Measurements from ENCODE around the gene RHOB.

Gene RHOB

DNA sequence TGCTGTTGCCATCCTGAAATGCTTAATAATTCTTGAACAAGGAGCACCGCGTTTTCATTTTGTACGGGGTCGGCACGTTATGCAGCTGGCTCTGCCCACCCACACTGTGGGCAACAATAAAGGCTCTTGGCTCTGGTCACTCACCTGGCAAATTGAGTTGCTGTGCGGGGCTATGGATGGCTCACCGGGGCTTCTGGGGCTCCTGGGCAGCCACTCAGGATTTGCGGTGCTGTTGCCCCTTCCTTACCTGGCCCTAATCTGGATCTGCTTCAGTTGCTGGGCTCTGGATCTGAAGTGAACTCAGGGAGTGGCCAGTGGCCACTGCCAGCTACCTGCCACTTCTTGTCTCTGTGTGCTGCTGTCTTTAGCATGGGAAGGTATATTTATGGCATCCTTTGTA, 22.7 kb downstream of the RHOB start:
- H3K27ac ChIP-seq = no peak overlapping the region
- no peaks in the 10 kb centered on the region for H3K9me3 ChIP-seq
- no peaks in the 10 kb centered on the region for H3K4me1 ChIP-seq (ENCODE audit: control insufficient read depth in 1 of 2, insufficient read depth in 1 of 2, low read depth in 1 of 2, low read length in 1 of 2)
- no peaks in the 10 kb centered on the region for H3K36me3 ChIP-seq
- no peaks in the 10 kb centered on the region for H3K27me3 ChIP-seq
- H3K4me3 ChIP-seq (ENCODE audit: low read depth in 1 of 2, low read length in 1 of 2) = no peak overlapping the region
- TF ChIP-seq, protein P1, sequence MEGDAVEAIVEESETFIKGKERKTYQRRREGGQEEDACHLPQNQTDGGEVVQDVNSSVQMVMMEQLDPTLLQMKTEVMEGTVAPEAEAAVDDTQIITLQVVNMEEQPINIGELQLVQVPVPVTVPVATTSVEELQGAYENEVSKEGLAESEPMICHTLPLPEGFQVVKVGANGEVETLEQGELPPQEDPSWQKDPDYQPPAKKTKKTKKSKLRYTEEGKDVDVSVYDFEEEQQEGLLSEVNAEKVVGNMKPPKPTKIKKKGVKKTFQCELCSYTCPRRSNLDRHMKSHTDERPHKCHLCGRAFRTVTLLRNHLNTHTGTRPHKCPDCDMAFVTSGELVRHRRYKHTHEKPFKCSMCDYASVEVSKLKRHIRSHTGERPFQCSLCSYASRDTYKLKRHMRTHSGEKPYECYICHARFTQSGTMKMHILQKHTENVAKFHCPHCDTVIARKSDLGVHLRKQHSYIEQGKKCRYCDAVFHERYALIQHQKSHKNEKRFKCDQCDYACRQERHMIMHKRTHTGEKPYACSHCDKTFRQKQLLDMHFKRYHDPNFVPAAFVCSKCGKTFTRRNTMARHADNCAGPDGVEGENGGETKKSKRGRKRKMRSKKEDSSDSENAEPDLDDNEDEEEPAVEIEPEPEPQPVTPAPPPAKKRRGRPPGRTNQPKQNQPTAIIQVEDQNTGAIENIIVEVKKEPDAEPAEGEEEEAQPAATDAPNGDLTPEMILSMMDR (IDR thresholded peaks at IDR 0.05) = no peak

DNA sequence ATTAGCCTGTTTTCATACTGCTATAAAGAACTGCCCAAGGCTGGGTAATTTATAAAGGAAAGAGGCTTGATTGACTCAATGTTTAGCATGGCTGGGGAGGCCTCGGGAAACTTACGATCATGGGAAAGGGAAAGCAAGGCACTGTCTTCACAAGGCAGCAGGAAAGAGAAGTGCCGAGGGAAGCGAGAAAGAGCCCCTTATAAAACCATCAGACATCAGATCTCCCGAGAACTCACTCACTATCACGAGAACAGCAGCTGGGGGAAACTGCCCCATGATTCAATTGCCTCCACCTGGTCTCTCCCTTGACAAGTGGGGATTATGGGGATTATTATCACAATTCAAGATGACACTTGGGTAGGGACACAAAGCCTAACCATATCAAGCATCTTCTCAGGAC, 23.3 kb downstream of the RHOB start:
- Histone ChIP-seq H3K9me3 (no peaks in the 10 kb centered on the region), H3K27ac (no peak overlapping the region), H3K36me3 (no peaks in the 10 kb centered on the region), H3K4me1 (ENCODE audit: control insufficient read depth in 1 of 2, insufficient read depth in 1 of 2, low read depth in 1 of 2, low read length in 1 of 2) (no peaks in the 10 kb centered on the region), H3K4me3 (ENCODE audit: low read depth in 1 of 2, low read length in 1 of 2) (no peak overlapping the region), H3K27me3 (no peaks in the 10 kb centered on the region)
- TF ChIP-seq, protein P1 (IDR thresholded peaks at IDR 0.05) = no peak

DNA sequence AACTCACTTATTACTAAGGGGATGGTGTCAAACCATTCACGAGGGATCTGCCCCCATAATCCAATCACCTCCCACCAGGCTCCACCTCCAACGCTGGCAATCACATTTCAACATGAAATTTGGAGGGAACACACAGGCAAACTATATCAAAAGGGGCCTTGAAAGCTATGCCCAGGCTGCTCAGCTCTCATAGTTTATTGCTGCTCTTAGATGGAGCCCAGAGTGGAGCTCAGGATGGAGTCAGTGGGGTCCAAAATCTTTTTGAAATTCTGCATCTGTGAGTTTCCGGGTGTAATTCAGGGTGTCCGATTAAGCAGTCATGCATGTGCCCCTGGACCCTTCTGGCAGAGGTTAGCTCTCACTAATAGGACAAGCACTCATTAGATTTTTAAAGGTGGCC, 24.3 kb downstream of the RHOB start:
- TF ChIP-seq, protein P1 (IDR thresholded peaks at IDR 0.05) = no peak
- Histone ChIP-seq H3K4me3 (ENCODE audit: low read depth in 1 of 2, low read length in 1 of 2) (no peak overlapping the region), H3K27ac (no peak overlapping the region), H3K4me1 (ENCODE audit: control insufficient read depth in 1 of 2, insufficient read depth in 1 of 2, low read depth in 1 of 2, low read length in 1 of 2) (no peaks in the 10 kb centered on the region), H3K36me3 (no peaks in the 10 kb centered on the region), H3K27me3 (no peaks in the 10 kb centered on the region), H3K9me3 (no peaks in the 10 kb centered on the region)

DNA sequence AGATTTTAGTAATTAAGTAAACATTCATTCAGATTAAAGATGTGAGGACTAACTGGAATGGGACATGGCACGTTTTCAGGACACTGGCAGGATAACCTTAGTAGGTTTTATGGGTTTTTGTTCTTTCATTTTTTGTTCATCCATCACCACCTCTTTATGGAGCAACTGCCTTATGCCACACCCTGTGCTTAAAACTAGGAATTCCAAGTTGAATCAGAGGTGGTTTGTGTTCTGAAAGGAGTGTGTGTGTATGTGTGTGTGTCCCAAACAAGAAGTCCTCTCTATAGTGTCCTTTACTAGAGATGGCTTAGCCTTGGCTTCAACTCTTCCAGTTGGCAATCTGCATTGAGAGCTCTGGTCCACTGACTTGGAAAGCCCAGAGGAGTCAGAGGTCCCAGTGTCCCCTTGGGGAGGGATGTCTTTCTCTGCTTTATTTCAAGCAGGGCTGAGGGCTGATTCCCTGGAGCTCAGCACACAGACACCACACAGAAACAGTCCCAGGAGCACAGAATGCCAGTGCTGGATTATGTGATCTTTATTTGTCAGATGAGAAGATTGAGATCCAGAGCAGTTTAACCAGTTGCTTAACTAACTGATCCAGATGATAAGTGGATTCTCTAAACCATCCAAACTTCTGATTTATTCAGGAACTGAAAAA, 25.2 kb downstream of the RHOB start:
- Histone ChIP-seq H3K27ac (no peak overlapping the region), H3K9me3 (no peaks in the 10 kb centered on the region), H3K36me3 (no peaks in the 10 kb centered on the region), H3K4me1 (ENCODE audit: control insufficient read depth in 1 of 2, insufficient read depth in 1 of 2, low read depth in 1 of 2, low read length in 1 of 2) (no peaks in the 10 kb centered on the region), H3K27me3 (no peaks in the 10 kb centered on the region), H3K4me3 (ENCODE audit: low read depth in 1 of 2, low read length in 1 of 2) (no peak overlapping the region)
- TF ChIP-seq, protein P1 (IDR thresholded peaks at IDR 0.05) = no peak

DNA sequence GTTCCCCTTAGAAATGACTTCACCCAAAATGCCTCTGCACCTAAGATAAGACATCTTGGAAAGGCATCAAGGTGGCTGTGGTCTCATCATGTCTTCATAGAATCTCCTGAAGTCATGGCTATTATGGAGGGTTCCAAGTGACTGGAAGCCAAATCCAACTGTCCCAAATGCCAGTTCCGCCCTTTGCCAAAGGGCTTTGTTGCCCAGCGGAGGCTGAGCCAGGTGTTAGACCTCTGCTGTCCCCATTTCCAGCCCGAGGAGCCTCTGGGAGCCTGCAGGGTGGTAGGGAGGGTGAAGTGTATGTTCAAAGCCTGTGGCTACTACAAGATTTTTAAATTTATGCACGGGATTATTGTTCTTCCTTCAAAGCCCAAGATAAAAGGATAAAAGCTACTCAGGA, 25.7 kb downstream of the RHOB start:
- Histone ChIP-seq H3K27me3 (no peaks in the 10 kb centered on the region), H3K4me3 (ENCODE audit: low read depth in 1 of 2, low read length in 1 of 2) (no peak overlapping the region), H3K4me1 (ENCODE audit: control insufficient read depth in 1 of 2, insufficient read depth in 1 of 2, low read depth in 1 of 2, low read length in 1 of 2) (no peaks in the 10 kb centered on the region), H3K9me3 (no peaks in the 10 kb centered on the region), H3K36me3 (no peaks in the 10 kb centered on the region), H3K27ac (no peak overlapping the region)
- TF ChIP-seq, protein P1 (IDR thresholded peaks at IDR 0.05) = no peak

All from neutrophil (primary cell).